ENCODE results near the gene KLC1. TPM values are rescaled to one million over a fixed set of nuclear protein-coding genes. Genes with fewer than 3 reads are reported as not detected.

KLC1 gene
- total RNA-seq, 3 donors from 2014 or later (not counting 1 experiment from before 2014, with no cell fraction given), result 144 to 200 (median 178) TPM

GRCh38 chr14:103685276-103686211 is 56.5 kb downstream of the KLC1 start:
- intact Hi-C loops (cut with micrococcal nuclease), result no loop called here
- no peaks in the 10 kb centered on the region for H3K4me1 ChIP-seq (ENCODE audit: control insufficient read depth, insufficient read depth, low read length)
- DNase-seq, result no peak
- H3K36me3 ChIP-seq (ENCODE audit: control insufficient read depth, insufficient read depth, low read length), result peaks cover 58% of the 10 kb centered on the region
- Mint-ChIP-seq H3K9me3 (no peaks in the 10 kb centered on the region), H3K27me3 (ENCODE audit: low read depth in 2 of 2) (no peaks in the 10 kb centered on the region), H3K36me3 (no peaks in the 10 kb centered on the region), H3K27ac (peak overlapping the region in 1 of 2 donors; percentile 35), H3K4me1 (peaks cover 4 to 6% of the 10 kb centered on the region in 2 donors), H3K4me3 (no peak overlapping the region)
- H3K27ac ChIP-seq (ENCODE audit: low read length), result no peak overlapping the region
- no peak for TF ChIP-seq CTCF (IDR thresholded peaks at IDR 0.05)
- ATAC-seq, result no peak
- H3K27me3 ChIP-seq (ENCODE audit: control insufficient read depth, insufficient read depth, low read length), result no peaks in the 10 kb centered on the region
- 92% methylated on average over 23 of the region's 23 CpGs for WGBS (ENCODE audit: insufficient coverage)
- no peaks in the 10 kb centered on the region for H3K9me3 ChIP-seq (ENCODE audit: control insufficient read depth, insufficient read depth, low read length)
- H3K4me3 ChIP-seq (ENCODE audit: low read length), result no peak overlapping the region

- Mint-ChIP-seq H3K27me3 (ENCODE audit: low read depth in 2 of 2) (no peaks in the 10 kb centered on the region), H3K4me1 (peaks cover 4 to 6% of the 10 kb centered on the region in 2 donors), H3K9me3 (no peaks in the 10 kb centered on the region), H3K27ac (no peak overlapping the region), H3K4me3 (no peak overlapping the region), H3K36me3 (no peaks in the 10 kb centered on the region)
- 95% methylated on average over 19 of the region's 19 CpGs for WGBS (ENCODE audit: insufficient coverage)
- Histone ChIP-seq H3K4me1 (ENCODE audit: control insufficient read depth, insufficient read depth, low read length) (no peaks in the 10 kb centered on the region), H3K27me3 (ENCODE audit: control insufficient read depth, insufficient read depth, low read length) (no peaks in the 10 kb centered on the region), H3K4me3 (ENCODE audit: low read length) (no peak overlapping the region), H3K9me3 (ENCODE audit: control insufficient read depth, insufficient read depth, low read length) (no peaks in the 10 kb centered on the region), H3K36me3 (ENCODE audit: control insufficient read depth, insufficient read depth, low read length) (peaks cover 48% of the 10 kb centered on the region), H3K27ac (ENCODE audit: low read length) (no peak overlapping the region)
- intact Hi-C loops (cut with micrococcal nuclease), result no loop called here
- DNase-seq (no peak), ATAC-seq (no peak)
- no peak for TF ChIP-seq CTCF (IDR thresholded peaks at IDR 0.05)
Observed at GRCh38 chr14:103686831-103687485, 57.9 kb downstream of the KLC1 start.

GRCh38 chr14:103687712-103688111 is 58.7 kb downstream of the KLC1 start:
- Mint-ChIP-seq H3K27ac (no peak overlapping the region), H3K9me3 (no peaks in the 10 kb centered on the region), H3K4me3 (no peak overlapping the region), H3K4me1 (peaks cover 4 to 6% of the 10 kb centered on the region in 2 donors), H3K36me3 (no peaks in the 10 kb centered on the region), H3K27me3 (ENCODE audit: low read depth in 2 of 2) (no peaks in the 10 kb centered on the region)
- intact Hi-C loops (cut with micrococcal nuclease), result no loop called here
- no peaks in the 10 kb centered on the region for H3K27me3 ChIP-seq (ENCODE audit: control insufficient read depth, insufficient read depth, low read length)
- no peak overlapping the region for H3K27ac ChIP-seq (ENCODE audit: low read length)
- H3K4me3 ChIP-seq (ENCODE audit: low read length), result no peak overlapping the region
- H3K36me3 ChIP-seq (ENCODE audit: control insufficient read depth, insufficient read depth, low read length), result peaks cover 54% of the 10 kb centered on the region
- no peak for DNase-seq
- no peak for ATAC-seq
- WGBS (ENCODE audit: insufficient coverage), result 97% methylated on average over 4 of the region's 4 CpGs
- no peaks in the 10 kb centered on the region for H3K9me3 ChIP-seq (ENCODE audit: control insufficient read depth, insufficient read depth, low read length)
- H3K4me1 ChIP-seq (ENCODE audit: control insufficient read depth, insufficient read depth, low read length), result no peaks in the 10 kb centered on the region
- no peak for TF ChIP-seq CTCF (IDR thresholded peaks at IDR 0.05)
